Measurements from ENCODE around the gene ROPN1.
A peak's percentile ranks its signal among the peaks of the same experiment; 100 is the strongest.
"Not testable (repeated sequence)": the region's sequence is repeated elsewhere in the genome, so short reads cannot be mapped to it uniquely, and the experiment has no call there.

Gene ROPN1

GRCh38 chr3:123991730-123992588 is at the start of gene ROPN1:
Gene ROPN1 (minus strand): TSS chr3:123992124. CDS start chr3:123980481, 11,643 bp downstream.
- not testable (repeated sequence) for H3K4me3 ChIP-seq (ENCODE audit: low read depth, low read length)

- TF ChIP-seq, protein P1, sequence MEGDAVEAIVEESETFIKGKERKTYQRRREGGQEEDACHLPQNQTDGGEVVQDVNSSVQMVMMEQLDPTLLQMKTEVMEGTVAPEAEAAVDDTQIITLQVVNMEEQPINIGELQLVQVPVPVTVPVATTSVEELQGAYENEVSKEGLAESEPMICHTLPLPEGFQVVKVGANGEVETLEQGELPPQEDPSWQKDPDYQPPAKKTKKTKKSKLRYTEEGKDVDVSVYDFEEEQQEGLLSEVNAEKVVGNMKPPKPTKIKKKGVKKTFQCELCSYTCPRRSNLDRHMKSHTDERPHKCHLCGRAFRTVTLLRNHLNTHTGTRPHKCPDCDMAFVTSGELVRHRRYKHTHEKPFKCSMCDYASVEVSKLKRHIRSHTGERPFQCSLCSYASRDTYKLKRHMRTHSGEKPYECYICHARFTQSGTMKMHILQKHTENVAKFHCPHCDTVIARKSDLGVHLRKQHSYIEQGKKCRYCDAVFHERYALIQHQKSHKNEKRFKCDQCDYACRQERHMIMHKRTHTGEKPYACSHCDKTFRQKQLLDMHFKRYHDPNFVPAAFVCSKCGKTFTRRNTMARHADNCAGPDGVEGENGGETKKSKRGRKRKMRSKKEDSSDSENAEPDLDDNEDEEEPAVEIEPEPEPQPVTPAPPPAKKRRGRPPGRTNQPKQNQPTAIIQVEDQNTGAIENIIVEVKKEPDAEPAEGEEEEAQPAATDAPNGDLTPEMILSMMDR (IDR thresholded peaks at IDR 0.05; ENCODE audit: low read depth, low read length) = no peak
- H3K4me3 ChIP-seq (ENCODE audit: low read depth, low read length) = no peak overlapping the region
These were observed 49.6 kb upstream of the ROPN1 start for GRCh38 chr3:124041553-124041952.

DNA sequence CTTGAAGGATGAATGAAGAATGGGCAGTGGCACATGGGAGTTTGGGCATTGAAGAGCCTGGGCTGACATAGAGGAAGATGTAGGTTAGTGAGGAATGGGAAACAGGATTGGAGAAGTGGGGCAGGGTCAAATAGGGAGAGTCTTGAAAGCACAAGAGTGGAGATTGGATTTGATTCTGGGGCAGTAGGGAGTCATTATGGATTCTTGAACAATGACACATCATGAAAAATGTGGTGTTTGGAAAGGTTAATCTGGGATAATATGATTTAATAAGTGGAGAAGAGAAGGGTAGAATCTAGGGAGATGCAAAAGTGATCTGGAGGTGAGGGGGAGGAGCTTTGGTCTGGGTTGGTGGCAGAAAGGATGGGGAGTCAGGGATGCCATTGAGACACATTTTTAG is 45.4 kb upstream of the ROPN1 start:
- TF ChIP-seq, protein P1 (IDR thresholded peaks at IDR 0.05; ENCODE audit: low read depth, low read length) = no peak
- no peak overlapping the region for H3K4me3 ChIP-seq (ENCODE audit: low read depth, low read length)

- not testable (repeated sequence) for H3K4me3 ChIP-seq (ENCODE audit: low read depth, low read length)
These were observed 44.3 kb upstream of the ROPN1 start for GRCh38 chr3:124036214-124036613.

DNA sequence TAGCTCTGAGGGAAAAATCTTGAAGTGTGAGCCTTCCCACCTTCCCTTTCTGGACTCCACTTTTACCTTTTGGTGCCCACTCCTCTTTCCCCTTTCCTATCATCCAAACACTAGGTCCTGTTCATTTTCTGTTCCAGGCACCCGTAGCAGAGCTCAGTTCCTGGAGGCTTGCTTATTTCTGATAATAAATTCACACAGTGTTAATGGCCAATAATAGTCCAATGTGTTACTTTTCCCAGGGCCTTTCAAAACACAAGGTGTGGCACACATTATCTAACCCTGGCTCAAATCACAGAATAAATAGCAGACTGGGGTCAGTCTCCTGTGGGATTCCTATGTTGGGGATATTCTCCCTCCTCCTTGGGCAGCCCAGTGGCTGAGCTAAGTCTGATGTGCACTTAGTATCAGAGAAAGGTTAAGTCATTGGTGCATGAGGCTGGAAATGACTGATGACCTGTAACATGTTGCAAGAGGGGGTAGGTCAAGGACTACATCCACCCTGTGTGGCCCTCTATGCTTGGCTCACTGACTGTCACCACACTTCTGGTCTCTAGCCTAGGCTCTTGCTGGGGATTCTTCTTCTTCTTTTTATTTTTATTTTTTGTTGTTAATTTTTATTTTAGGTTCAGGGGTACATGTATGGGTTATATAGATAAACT is 43.7 kb upstream of the ROPN1 start:
- no peak overlapping the region for H3K4me3 ChIP-seq (ENCODE audit: low read depth, low read length)
- TF ChIP-seq, protein P1 (IDR thresholded peaks at IDR 0.05; ENCODE audit: low read depth, low read length) = no peak

- peak overlapping the region; percentile 66 for H3K4me3 ChIP-seq (ENCODE audit: low read depth, low read length)
- TF ChIP-seq, protein P1 (IDR thresholded peaks at IDR 0.05; ENCODE audit: low read depth, low read length) = no peak
These were observed 42.9 kb upstream of the ROPN1 start for GRCh38 chr3:124034844-124035152.

DNA sequence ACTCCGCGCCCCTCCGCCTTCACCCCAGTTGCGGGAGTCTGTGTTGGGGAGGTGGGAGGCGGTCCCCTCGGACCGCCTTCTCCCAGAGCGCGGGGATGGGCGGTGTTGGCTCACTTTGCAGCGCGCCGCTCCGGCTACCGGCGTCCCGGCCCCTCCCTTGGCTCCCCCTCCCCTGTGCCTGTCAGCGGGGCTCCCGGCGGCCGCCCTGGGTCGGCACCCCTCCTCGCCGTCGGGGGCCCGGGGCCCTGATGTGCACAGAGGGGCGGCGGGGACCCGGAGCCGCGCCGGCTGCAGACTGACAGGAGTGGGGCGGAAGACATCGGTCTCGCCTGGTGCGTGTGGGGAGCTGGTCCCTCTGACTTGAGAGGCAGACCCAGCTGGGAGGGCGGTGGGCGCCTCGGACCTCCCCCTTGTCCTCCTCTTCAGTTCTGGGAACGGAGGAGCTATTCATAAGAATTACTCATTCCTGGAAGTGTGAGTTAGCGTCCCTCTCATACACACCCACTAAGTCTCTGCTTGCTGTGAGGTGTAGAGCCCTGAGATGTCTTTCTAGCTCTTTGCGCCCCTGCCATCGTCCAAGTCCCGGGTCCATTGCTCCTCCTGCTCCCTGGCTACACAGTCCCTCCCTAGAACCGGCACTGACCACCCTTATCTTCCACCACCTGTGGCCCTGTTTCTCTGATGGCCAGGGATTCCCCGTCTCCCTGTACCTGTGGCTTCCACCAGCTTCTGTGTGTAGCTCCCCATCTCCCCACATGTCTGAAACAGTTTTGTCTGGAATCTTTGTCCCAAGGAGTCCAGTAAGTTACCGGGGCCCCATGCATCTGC is 42.3 kb upstream of the ROPN1 start:
- H3K4me3 ChIP-seq (ENCODE audit: low read depth, low read length) = peak overlapping the region; percentile 66
- TF ChIP-seq, protein P1 (IDR thresholded peaks at IDR 0.05; ENCODE audit: low read depth, low read length) = no peak
